Loucy (cell line): ENCODE measurements around the gene CLSTN1.

Source experiments
- H2AFZ ChIP-seq: fragments of 200-600 bp; sonication (generic); 2 replicates; pipeline ENCODE4 v1.6.0; 2016; ENCODE audit warnings: antibody characterized with exemption, mild to moderate bottlenecking, low read length, moderate library complexity
- H3F3A ChIP-seq: fragments of 200-600 bp; 2 replicates; pipeline ENCODE4 v1.6.0; 2016; ENCODE audit warnings: antibody characterized with exemption, low read depth, mild to moderate bottlenecking
- H3K27me3 ChIP-seq: fragments of 200-600 bp; sonication (generic); 2 replicates; pipeline ENCODE4 v1.6.1; 2014; ENCODE audit warnings: low read length, mild to moderate bottlenecking; ENCODE audit not compliant: insufficient read depth, poor library complexity, severe bottlenecking
- H3K36me3 ChIP-seq: fragments of 200-600 bp; sonication (generic); 2 replicates; pipeline ENCODE4 v1.6.1; 2016; ENCODE audit warnings: low read length; ENCODE audit not compliant: insufficient read depth
- H3K4me1 ChIP-seq: fragments of 200-600 bp; sonication (generic); 2 replicates; pipeline ENCODE4 v1.5.1; 2014; ENCODE audit warnings: low read length, mild to moderate bottlenecking; ENCODE audit not compliant: insufficient read depth, poor library complexity, severe bottlenecking
- H3K4me2 ChIP-seq: fragments of 200-600 bp; sonication (generic); 2 replicates; pipeline ENCODE4 v1.6.0; 2014; ENCODE audit warnings: antibody characterized with exemption, low read length, low read depth, mild to moderate bottlenecking; ENCODE audit not compliant: poor library complexity, severe bottlenecking
- H3K4me3 ChIP-seq: fragments of 200-600 bp; sonication (generic); 2 replicates; pipeline ENCODE4 v1.5.1; 2014; ENCODE audit warnings: low read length, mild to moderate bottlenecking, mixed read lengths; ENCODE audit not compliant: poor library complexity, severe bottlenecking
- H3K79me2 ChIP-seq: fragments of 200-600 bp; sonication (generic); 2 replicates; pipeline ENCODE4 v1.6.1; 2014; ENCODE audit warnings: low read length; ENCODE audit not compliant: insufficient read depth
- H3K9ac ChIP-seq: fragments of 200-600 bp; sonication (generic); 2 replicates; pipeline ENCODE4 v1.6.0; 2014; ENCODE audit warnings: mild to moderate bottlenecking, low read depth, low read length, moderate library complexity; ENCODE audit not compliant: poor library complexity, severe bottlenecking
- H3K9me2 ChIP-seq: fragments of 200-600 bp; sonication (generic); replicated peaks from 2 replicates; pipeline ENCODE4 v1.6.1; 2016; ENCODE audit warnings: low read depth, low read length, mixed read lengths
- H3K9me3 ChIP-seq: fragments of 200-600 bp; sonication (generic); 2 replicates; pipeline ENCODE4 v1.6.1; 2014; ENCODE audit warnings: mild to moderate bottlenecking, antibody characterized with exemption, low read length, low read depth; ENCODE audit not compliant: insufficient read depth
- H4K20me1 ChIP-seq: fragments of 200-600 bp; sonication (generic); 2 replicates; pipeline ENCODE4 v1.6.0; 2014; ENCODE audit warnings: antibody characterized with exemption, low read length, mild to moderate bottlenecking; ENCODE audit not compliant: insufficient read depth, poor library complexity, severe bottlenecking
- EZH2phosphoT487 ChIP-seq: fragments of 200-600 bp; IDR thresholded peaks from 2 replicates; pipeline ENCODE4 v1.6.1; 2018; ENCODE audit warnings: antibody characterized with exemption, mild to moderate bottlenecking, moderate library complexity, borderline replicate concordance
- TF ChIP-seq, protein P1 (sequence below): fragments of 200-600 bp; sonication (generic); conservative IDR thresholded peaks from 2 replicates; pipeline ENCODE4 v1.5.1; 2014; ENCODE audit warnings: mild to moderate bottlenecking, antibody characterized with exemption, low read length

The CLSTN1 gene

DNA sequence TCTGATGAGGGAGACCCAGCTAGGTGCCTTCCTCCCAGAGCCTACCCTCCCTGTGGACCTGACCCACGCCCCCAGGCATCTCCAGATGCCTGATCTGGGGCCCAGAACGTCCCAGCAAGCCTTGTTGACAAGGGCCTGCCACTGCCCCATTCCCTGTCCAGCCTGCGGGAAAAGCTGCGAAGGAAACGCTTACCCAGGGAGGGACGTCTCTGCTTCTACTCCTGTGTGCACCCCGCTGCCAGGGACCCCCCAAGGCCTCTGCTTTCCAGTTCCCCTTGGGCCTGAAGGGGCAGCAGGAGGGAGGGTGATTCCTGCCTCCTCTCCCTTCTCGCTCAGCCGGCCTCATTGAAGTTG, 11.6 kb upstream of the CLSTN1 start:
- Histone ChIP-seq H3K4me3 (no peak overlapping the region), H3K27me3 (no peaks in the 10 kb centered on the region), H2AFZ (no peak overlapping the region), H3K36me3 (no peaks in the 10 kb centered on the region), H3F3A (no peaks in the 10 kb centered on the region), H3K4me1 (no peaks in the 10 kb centered on the region), H4K20me1 (no peaks in the 10 kb centered on the region), H3K4me2 (no peak overlapping the region), H3K9me3 (no peaks in the 10 kb centered on the region), H3K9me2 (no peaks in the 10 kb centered on the region), H3K79me2 (no peaks in the 10 kb centered on the region), H3K9ac (no peak overlapping the region)
- TF ChIP-seq, protein P1, sequence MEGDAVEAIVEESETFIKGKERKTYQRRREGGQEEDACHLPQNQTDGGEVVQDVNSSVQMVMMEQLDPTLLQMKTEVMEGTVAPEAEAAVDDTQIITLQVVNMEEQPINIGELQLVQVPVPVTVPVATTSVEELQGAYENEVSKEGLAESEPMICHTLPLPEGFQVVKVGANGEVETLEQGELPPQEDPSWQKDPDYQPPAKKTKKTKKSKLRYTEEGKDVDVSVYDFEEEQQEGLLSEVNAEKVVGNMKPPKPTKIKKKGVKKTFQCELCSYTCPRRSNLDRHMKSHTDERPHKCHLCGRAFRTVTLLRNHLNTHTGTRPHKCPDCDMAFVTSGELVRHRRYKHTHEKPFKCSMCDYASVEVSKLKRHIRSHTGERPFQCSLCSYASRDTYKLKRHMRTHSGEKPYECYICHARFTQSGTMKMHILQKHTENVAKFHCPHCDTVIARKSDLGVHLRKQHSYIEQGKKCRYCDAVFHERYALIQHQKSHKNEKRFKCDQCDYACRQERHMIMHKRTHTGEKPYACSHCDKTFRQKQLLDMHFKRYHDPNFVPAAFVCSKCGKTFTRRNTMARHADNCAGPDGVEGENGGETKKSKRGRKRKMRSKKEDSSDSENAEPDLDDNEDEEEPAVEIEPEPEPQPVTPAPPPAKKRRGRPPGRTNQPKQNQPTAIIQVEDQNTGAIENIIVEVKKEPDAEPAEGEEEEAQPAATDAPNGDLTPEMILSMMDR: no peak
- TF ChIP-seq EZH2phosphoT487: no peak

DNA sequence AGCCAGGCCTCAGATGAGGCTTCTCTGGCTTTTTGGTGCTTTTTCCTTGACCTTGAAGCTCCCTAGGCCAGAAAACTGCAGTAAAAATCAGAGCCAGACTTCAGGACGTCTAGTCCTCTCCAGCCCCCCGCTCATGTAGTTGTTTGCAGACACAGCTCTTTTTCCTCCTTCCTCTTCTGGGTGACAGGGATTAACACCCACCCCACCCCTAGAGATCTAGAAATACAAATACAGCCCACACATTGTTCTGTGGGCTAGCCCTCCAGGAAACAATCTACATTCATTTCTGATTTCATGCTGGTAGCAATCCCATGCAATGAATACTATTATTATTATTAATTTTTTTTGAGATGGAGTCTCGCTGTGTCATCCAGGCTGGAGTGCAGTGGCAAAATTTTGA, 9.9 kb upstream of the CLSTN1 start:
- no peak overlapping the region for H2AFZ ChIP-seq
- H3K36me3 ChIP-seq: no peaks in the 10 kb centered on the region
- no peaks in the 10 kb centered on the region for H3K9me3 ChIP-seq
- H4K20me1 ChIP-seq: no peaks in the 10 kb centered on the region
- H3K79me2 ChIP-seq: no peaks in the 10 kb centered on the region
- no peak overlapping the region for H3K4me2 ChIP-seq
- no peak overlapping the region for H3K4me3 ChIP-seq
- no peaks in the 10 kb centered on the region for H3F3A ChIP-seq
- H3K9me2 ChIP-seq: no peaks in the 10 kb centered on the region
- no peak overlapping the region for H3K9ac ChIP-seq
- TF ChIP-seq EZH2phosphoT487: no peak
- TF ChIP-seq, protein P1: no peak
- no peaks in the 10 kb centered on the region for H3K4me1 ChIP-seq
- no peaks in the 10 kb centered on the region for H3K27me3 ChIP-seq

DNA sequence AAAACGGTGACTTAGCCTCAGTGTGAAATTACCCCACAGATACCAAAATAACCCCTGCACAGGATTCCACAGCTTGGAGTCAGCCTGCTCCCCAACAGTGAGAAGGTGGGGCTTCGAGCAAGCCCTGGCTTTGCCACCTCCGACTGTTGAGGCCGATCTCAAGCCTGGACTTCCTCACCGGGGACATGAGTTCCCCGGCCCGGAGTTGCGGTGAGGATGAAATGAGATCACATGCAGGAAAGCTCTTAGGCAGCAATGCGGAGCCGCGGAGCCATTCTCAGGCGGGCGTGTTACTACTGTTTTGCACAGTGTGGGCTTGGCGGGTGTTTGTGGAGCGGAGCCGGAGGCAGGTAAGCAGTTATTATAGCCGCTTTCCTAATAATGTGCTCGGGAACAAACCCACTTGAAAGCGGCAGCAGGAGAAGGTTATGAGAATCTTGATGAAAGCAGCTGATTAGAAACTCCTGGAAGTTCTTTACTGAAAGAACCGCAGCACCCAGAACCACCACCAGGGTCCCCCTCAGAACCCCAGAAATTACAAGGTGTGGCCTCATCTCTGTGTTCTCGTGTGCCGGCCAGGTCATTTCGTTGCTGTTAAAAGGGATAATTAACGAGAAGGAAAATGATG, 3.9 kb upstream of the CLSTN1 start:
- H3K4me2 ChIP-seq: no peak overlapping the region
- no peak overlapping the region for H2AFZ ChIP-seq
- no peaks in the 10 kb centered on the region for H3K9me2 ChIP-seq
- no peak overlapping the region for H3K4me3 ChIP-seq
- H3K27me3 ChIP-seq: no peaks in the 10 kb centered on the region
- H3K9ac ChIP-seq: no peak overlapping the region
- H3K4me1 ChIP-seq: peaks cover 19% of the 10 kb centered on the region
- H4K20me1 ChIP-seq: peaks cover 4% of the 10 kb centered on the region
- peaks cover 11% of the 10 kb centered on the region; the same call in 1 of the 2 replicates for H3F3A ChIP-seq
- TF ChIP-seq EZH2phosphoT487: no peak
- TF ChIP-seq, protein P1: peak; percentile 42
- H3K79me2 ChIP-seq: peaks cover 6% of the 10 kb centered on the region
- H3K9me3 ChIP-seq: no peaks in the 10 kb centered on the region
- H3K36me3 ChIP-seq: no peaks in the 10 kb centered on the region
